IMR-90 (cell line): ENCODE results near the gene PRDM15. TPM values are rescaled to one million over a fixed set of nuclear protein-coding genes. Genes with fewer than 3 reads are reported as not detected.

ENCODE experiments used
- ATAC-seq: fragments of 200-7000 bp; cut with Tn5 transposase; 2 replicates; pipeline ENCODE4 v1.9.1; 2020; ENCODE audit warnings: low read depth, mild to moderate bottlenecking, moderate library complexity
- BruUV-seq: library from RNA; stranded (reverse); fragments of 400-500 nt; replicated peaks from 2 replicates; lab custom pipeline; 2021; lab: Mats Ljungman, UMichigan
- CTCF ChIA-PET: fragments of 300-600 bp; formaldehyde crosslinking; extraction: SDS; loops from one replicate; lab custom pipeline; 2021; ENCODE audit warnings: antibody characterized with exemption; lab: Yijun Ruan, JAX
- POLR2A ChIA-PET: fragments of 300-600 bp; sonication (Branson Sonifier 250); formaldehyde crosslinking; loops from one replicate; lab custom pipeline; 2022; ENCODE audit warnings: antibody characterized with exemption; ENCODE audit not compliant: unreplicated experiment; lab: Charles Lee
- DNase-seq: peaks from one replicate; pipeline ENCODE4 v3.0.0; 2013
- H2AFZ ChIP-seq: replicated peaks from 2 replicates; pipeline ENCODE3; 2013; ENCODE audit warnings: low read length, mild to moderate bottlenecking; ENCODE audit not compliant: poor library complexity
- H2AK5ac ChIP-seq: 2 replicates; pipeline ENCODE4 v1.6.1; 2013; ENCODE audit warnings: low read depth, low read length, inconsistent platforms
- H2AK9ac ChIP-seq: replicated peaks from 2 replicates; pipeline ENCODE3; 2013; ENCODE audit warnings: mild to moderate bottlenecking, low read depth, low read length, moderate library complexity; ENCODE audit not compliant: poor library complexity
- H2BK120ac ChIP-seq: 2 replicates; pipeline ENCODE4 v1.6.1; 2013; ENCODE audit warnings: low read depth, low read length, inconsistent platforms
- H2BK15ac ChIP-seq: 3 replicates; pipeline ENCODE4 v1.6.1; 2013; ENCODE audit warnings: low read depth, low read length, inconsistent platforms
- H2BK20ac ChIP-seq: 2 replicates; pipeline ENCODE4 v1.6.1; 2013; ENCODE audit warnings: low read depth, mild to moderate bottlenecking, inconsistent platforms, low read length, moderate library complexity
- H2BK5ac ChIP-seq: 2 replicates; pipeline ENCODE4 v1.6.1; 2013; ENCODE audit warnings: mild to moderate bottlenecking, low read depth, low read length, inconsistent platforms; ENCODE audit not compliant: poor library complexity, severe bottlenecking
- H3K14ac ChIP-seq: replicated peaks from 2 replicates; pipeline ENCODE4 v1.6.1; 2013; ENCODE audit warnings: low read depth, low read length, inconsistent platforms
- H3K18ac ChIP-seq: 2 replicates; pipeline ENCODE4 v1.6.1; 2013; ENCODE audit warnings: low read depth, low read length, control low read depth
- H3K23ac ChIP-seq: 2 replicates; pipeline ENCODE4 v1.6.1; 2013; ENCODE audit warnings: low read depth, low read length, inconsistent platforms
- H3K27ac ChIP-seq: 2 replicates; pipeline ENCODE4 v1.5.1; 2013; ENCODE audit warnings: mild to moderate bottlenecking, control low read depth, low read length; ENCODE audit not compliant: insufficient read depth
- H3K27me3 ChIP-seq: 2 replicates; pipeline ENCODE4 v1.6.1; 2013; ENCODE audit warnings: low read length; ENCODE audit not compliant: control insufficient read depth, insufficient read depth
- H3K36me3 ChIP-seq: 2 replicates; pipeline ENCODE4 v1.6.1; 2013; ENCODE audit warnings: low read length, mixed read lengths; ENCODE audit not compliant: control insufficient read depth, insufficient read depth
- H3K4ac ChIP-seq: 2 replicates; pipeline ENCODE4 v1.6.1; 2013; ENCODE audit warnings: low read depth, low read length, inconsistent platforms
- H3K4me1 ChIP-seq: 2 replicates; pipeline ENCODE4 v1.6.1; 2013; ENCODE audit warnings: low read length, mixed read lengths; ENCODE audit not compliant: control insufficient read depth, insufficient read depth
- H3K4me2 ChIP-seq: 2 replicates; pipeline ENCODE4 v1.6.1; 2013; ENCODE audit warnings: low read depth, mild to moderate bottlenecking, control low read depth, low read length, moderate library complexity
- H3K4me3 ChIP-seq: 2 replicates; pipeline ENCODE4 v1.5.1; 2013; ENCODE audit warnings: low read depth, mild to moderate bottlenecking, control low read depth, low read length, moderate library complexity; ENCODE audit not compliant: insufficient read depth
- H3K56ac ChIP-seq: 2 replicates; pipeline ENCODE4 v1.6.1; 2013; ENCODE audit warnings: low read length, inconsistent platforms; ENCODE audit not compliant: insufficient read depth; ENCODE audit errors: extremely low read depth
- H3K79me1 ChIP-seq, 2 experiments: 2 replicates each; pipeline ENCODE4 v1.6.1; 2013; ENCODE audit warnings: low read length in 2 of 2, inconsistent platforms in 1 of 2, low read depth in 1 of 2
- H3K9ac ChIP-seq: 2 replicates; pipeline ENCODE4 v1.6.1; 2013; ENCODE audit warnings: low read depth, low read length, control low read depth
- H3K9me1 ChIP-seq: 2 replicates; pipeline ENCODE4 v1.6.1; 2013; ENCODE audit warnings: low read length, inconsistent platforms; ENCODE audit not compliant: insufficient read depth
- H3K9me3 ChIP-seq: 2 replicates; pipeline ENCODE4 v1.6.1; 2013; ENCODE audit warnings: low read length; ENCODE audit not compliant: control insufficient read depth, insufficient read depth
- H4K20me1 ChIP-seq: 2 replicates; pipeline ENCODE4 v1.6.1; 2013; ENCODE audit warnings: low read length, inconsistent platforms; ENCODE audit not compliant: insufficient read depth
- H4K5ac ChIP-seq: 2 replicates; pipeline ENCODE4 v1.6.1; 2013; ENCODE audit warnings: mild to moderate bottlenecking, low read depth, low read length, control low read depth
- H4K8ac ChIP-seq, 2 experiments: 2 replicates each; pipeline ENCODE4 v1.6.1; 2013; ENCODE audit warnings: low read depth in 2 of 2, low read length in 2 of 2, control low read depth in 1 of 2, inconsistent platforms in 1 of 2
- H4K91ac ChIP-seq: 2 replicates; pipeline ENCODE4 v1.6.1; 2013; ENCODE audit warnings: low read depth, low read length, inconsistent platforms; ENCODE audit not compliant: insufficient read depth
- BHLHE40 ChIP-seq: fragments of 150-350 bp; IDR thresholded peaks from 2 replicates; pipeline ENCODE4 v1.6.1; 2016; ENCODE audit warnings: mild to moderate bottlenecking, low read depth, low read length
- CEBPB ChIP-seq: IDR thresholded peaks from 2 replicates; pipeline ENCODE4 v1.6.1; 2012; ENCODE audit warnings: low read depth, low read length, improper control_type of control experiment
- CHD1 ChIP-seq: IDR thresholded peaks from 2 replicates; pipeline ENCODE4 v1.6.1; 2012; ENCODE audit warnings: low read depth, low read length, improper control_type of control experiment
- CTCF ChIP-seq: conservative IDR thresholded peaks from 2 replicates; pipeline ENCODE4 v1.5.1; 2012; ENCODE audit warnings: mild to moderate bottlenecking, low read depth, low read length, improper control_type of control experiment
- ELK1 ChIP-seq: fragments of 150-350 bp; IDR thresholded peaks from 2 replicates; pipeline ENCODE4 v1.6.1; 2016; ENCODE audit warnings: low read depth, mild to moderate bottlenecking, low read length, moderate library complexity, borderline replicate concordance
- FOS ChIP-seq: fragments of 150-350 bp; IDR thresholded peaks from 2 replicates; pipeline ENCODE4 v1.6.1; 2016; ENCODE audit warnings: low read depth, low read length
- MAFK ChIP-seq: IDR thresholded peaks from 2 replicates; pipeline ENCODE4 v1.6.1; 2012; ENCODE audit warnings: low read depth, low read length, improper control_type of control experiment
- MAZ ChIP-seq: IDR thresholded peaks from 2 replicates; pipeline ENCODE4 v1.6.1; 2012; ENCODE audit warnings: low read depth, mild to moderate bottlenecking, low read length, improper control_type of control experiment, moderate library complexity, borderline replicate concordance
- MXI1 ChIP-seq: IDR thresholded peaks from 2 replicates; pipeline ENCODE4 v1.6.1; 2012; ENCODE audit warnings: low read depth, mild to moderate bottlenecking, low read length, moderate library complexity, borderline replicate concordance
- NFE2L2 ChIP-seq: fragments of 150-350 bp; IDR thresholded peaks from 2 replicates; pipeline ENCODE4 v1.6.1; 2016; ENCODE audit warnings: low read depth, mild to moderate bottlenecking, low read length
- POLR2A ChIP-seq: IDR thresholded peaks from 2 replicates; pipeline ENCODE4 v1.6.1; 2012; ENCODE audit warnings: mild to moderate bottlenecking, low read depth, low read length
- RAD21 ChIP-seq: IDR thresholded peaks from 2 replicates; pipeline ENCODE4 v1.6.1; 2012; ENCODE audit warnings: low read length, improper control_type of control experiment
- RCOR1 ChIP-seq: IDR thresholded peaks from 2 replicates; pipeline ENCODE4 v1.6.1; 2012; ENCODE audit warnings: mild to moderate bottlenecking, low read length, improper control_type of control experiment; ENCODE audit not compliant: insufficient replicate concordance
- RFX5 ChIP-seq: IDR thresholded peaks from 2 replicates; pipeline ENCODE4 v1.8.0; 2012; ENCODE audit warnings: low read depth, mild to moderate bottlenecking, low read length, moderate library complexity
- USF2 ChIP-seq: fragments of 150-350 bp; IDR thresholded peaks from 2 replicates; pipeline ENCODE4 v1.6.1; 2017; ENCODE audit warnings: mild to moderate bottlenecking, antibody characterized with exemption, low read length, low read depth
- WGBS, 2 experiments: methylation state at CpG; one replicate each; pipeline versions ENCODE4 v1.1.5 to v1.1.7; 2013; ENCODE audit warnings: missing lambda C conversion rate in 2 of 2; ENCODE audit not compliant: insufficient read length in 1 of 2; ENCODE audit errors: extremely low coverage in 2 of 2; 5-methylcytosine and 5-hydroxymethylcytosine counted together
- dilution Hi-C: fragments of 300-500 bp; cut with HindIII; formaldehyde crosslinking; loops from one replicate; pipeline ENCODE4 v1.14.3; 2018; ENCODE audit warnings: low sequenced_read_pairs; ENCODE audit not compliant: unreplicated experiment
- in situ Hi-C: fragments of 300-500 bp; cut with MboI; formaldehyde crosslinking; loops from 3 replicates; pipeline ENCODE4 v1.14.3; 2019; ENCODE audit warnings: low sequenced_read_pairs, inconsistent platforms, mixed read lengths
- intact Hi-C: fragments of 100-400 bp; cut with micrococcal nuclease; formaldehyde crosslinking; loops from 2 replicates; pipeline ENCODE4 v1.10.0; 2022
- polyA plus RNA-seq, 3 experiments: library from polyadenylated mRNA; depleted of rRNA; stranded (reverse); fragments of >200 nt; gene quantifications; 2 replicates each; pipeline ENCODE4 v1.2.3, GENCODE V29; 2012; ENCODE audit warnings: low replicate concordance in 1 of 3
- total RNA-seq: library from RNA; depleted of rRNA; stranded (reverse); fragments of >200 nt; gene quantifications from 2 replicates; pipeline ENCODE4 v1.2.3, GENCODE V29; 2012

PRDM15 gene
- total and polyA plus RNA-seq, 2 of the 4 experiments (the other 2 are of a cell fraction): 7.3 to 8.8 TPM

GRCh38 chr21:41887667-41888066 is 8.5 kb upstream of the PRDM15 start:
- no peak overlapping the region for H2AK5ac ChIP-seq
- no peak overlapping the region for H3K4me2 ChIP-seq
- no peaks in the 10 kb centered on the region for H3K9me3 ChIP-seq
- no peak overlapping the region for H3K4me3 ChIP-seq
- H2BK15ac ChIP-seq: no peak overlapping the region
- ChIA-PET POLR2A (no interaction called here), CTCF (no interaction called here)
- H3K4ac ChIP-seq: no peak overlapping the region
- no peak overlapping the region for H3K9ac ChIP-seq
- no peak overlapping the region for H2BK5ac ChIP-seq
- H2AK9ac ChIP-seq: no peak overlapping the region
- no peak overlapping the region for H3K14ac ChIP-seq
- dilution Hi-C loops (no loop called here), in situ Hi-C loops (no loop called here), intact Hi-C loops (no loop called here)
- no peak overlapping the region for H4K5ac ChIP-seq
- H3K27me3 ChIP-seq: no peaks in the 10 kb centered on the region
- H2BK120ac ChIP-seq: no peak overlapping the region
- no peaks in the 10 kb centered on the region; the same call in 1 of the 2 replicates for H4K20me1 ChIP-seq
- H3K23ac ChIP-seq: no peak overlapping the region
- DNase-seq (no peak), ATAC-seq (no peak)
- no TSS peak for BruUV-seq
- no peak overlapping the region for H3K56ac ChIP-seq
- H3K18ac ChIP-seq: no peak overlapping the region
- no peaks in the 10 kb centered on the region for H3K79me1 ChIP-seq
- TF ChIP-seq USF2 (no peak), MXI1 (no peak), CEBPB (no peak), RCOR1 (no peak), ELK1 (no peak), RAD21 (no peak), POLR2A (no peak), MAFK (no peak), CTCF (no peak), CHD1 (no peak), RFX5 (no peak), MAZ (no peak), FOS (no peak), BHLHE40 (no peak), NFE2L2 (no peak)
- H3K9me1 ChIP-seq: peaks cover 6% of the 10 kb centered on the region; the same call in 1 of the 2 replicates
- H3K36me3 ChIP-seq: peaks cover 14% of the 10 kb centered on the region
- no peak overlapping the region for H2BK20ac ChIP-seq
- H3K4me1 ChIP-seq: peaks cover 2% of the 10 kb centered on the region; the same call in 1 of the 2 replicates
- no peak overlapping the region for H2AFZ ChIP-seq
- H4K8ac ChIP-seq: no peak overlapping the region
- no peak overlapping the region for H3K27ac ChIP-seq
- no CpG with 5 or more reads among the region's 5 CpGs for WGBS, 2 experiments
- H4K91ac ChIP-seq: no peak overlapping the region
